Measurements from ENCODE around the gene GPR146. TPM values are rescaled to one million over a fixed set of nuclear protein-coding genes. Genes with fewer than 3 reads are reported as not detected.

The GPR146 gene
- total and polyA plus RNA-seq, 2 of the 8 experiments (the other 6 are each of a cell fraction or from before 2014, with no cell fraction given) = 1.8 to 2.7 TPM

DNA sequence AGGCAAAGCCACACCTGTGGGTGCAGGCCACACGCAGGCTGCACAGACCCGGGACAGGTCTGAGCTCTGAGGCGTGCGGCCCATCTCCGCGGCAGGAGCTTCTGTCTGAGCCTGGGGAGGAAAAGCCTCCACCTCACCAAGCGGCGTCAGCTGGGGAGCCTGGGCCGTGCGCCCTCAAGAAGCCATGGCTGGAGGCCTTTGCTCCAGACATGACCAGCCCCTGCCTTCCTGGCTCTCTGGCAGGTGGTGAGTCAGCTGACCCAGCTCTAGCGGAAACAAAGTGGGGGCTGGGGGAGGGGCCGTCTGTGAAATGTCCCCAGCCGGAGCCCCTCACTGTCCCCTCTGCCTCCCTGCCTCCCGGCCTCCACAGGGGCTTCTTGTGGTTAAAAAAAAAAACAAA, 56.0 kb downstream of the GPR146 start (continued):
- TF ChIP-seq, protein P1, sequence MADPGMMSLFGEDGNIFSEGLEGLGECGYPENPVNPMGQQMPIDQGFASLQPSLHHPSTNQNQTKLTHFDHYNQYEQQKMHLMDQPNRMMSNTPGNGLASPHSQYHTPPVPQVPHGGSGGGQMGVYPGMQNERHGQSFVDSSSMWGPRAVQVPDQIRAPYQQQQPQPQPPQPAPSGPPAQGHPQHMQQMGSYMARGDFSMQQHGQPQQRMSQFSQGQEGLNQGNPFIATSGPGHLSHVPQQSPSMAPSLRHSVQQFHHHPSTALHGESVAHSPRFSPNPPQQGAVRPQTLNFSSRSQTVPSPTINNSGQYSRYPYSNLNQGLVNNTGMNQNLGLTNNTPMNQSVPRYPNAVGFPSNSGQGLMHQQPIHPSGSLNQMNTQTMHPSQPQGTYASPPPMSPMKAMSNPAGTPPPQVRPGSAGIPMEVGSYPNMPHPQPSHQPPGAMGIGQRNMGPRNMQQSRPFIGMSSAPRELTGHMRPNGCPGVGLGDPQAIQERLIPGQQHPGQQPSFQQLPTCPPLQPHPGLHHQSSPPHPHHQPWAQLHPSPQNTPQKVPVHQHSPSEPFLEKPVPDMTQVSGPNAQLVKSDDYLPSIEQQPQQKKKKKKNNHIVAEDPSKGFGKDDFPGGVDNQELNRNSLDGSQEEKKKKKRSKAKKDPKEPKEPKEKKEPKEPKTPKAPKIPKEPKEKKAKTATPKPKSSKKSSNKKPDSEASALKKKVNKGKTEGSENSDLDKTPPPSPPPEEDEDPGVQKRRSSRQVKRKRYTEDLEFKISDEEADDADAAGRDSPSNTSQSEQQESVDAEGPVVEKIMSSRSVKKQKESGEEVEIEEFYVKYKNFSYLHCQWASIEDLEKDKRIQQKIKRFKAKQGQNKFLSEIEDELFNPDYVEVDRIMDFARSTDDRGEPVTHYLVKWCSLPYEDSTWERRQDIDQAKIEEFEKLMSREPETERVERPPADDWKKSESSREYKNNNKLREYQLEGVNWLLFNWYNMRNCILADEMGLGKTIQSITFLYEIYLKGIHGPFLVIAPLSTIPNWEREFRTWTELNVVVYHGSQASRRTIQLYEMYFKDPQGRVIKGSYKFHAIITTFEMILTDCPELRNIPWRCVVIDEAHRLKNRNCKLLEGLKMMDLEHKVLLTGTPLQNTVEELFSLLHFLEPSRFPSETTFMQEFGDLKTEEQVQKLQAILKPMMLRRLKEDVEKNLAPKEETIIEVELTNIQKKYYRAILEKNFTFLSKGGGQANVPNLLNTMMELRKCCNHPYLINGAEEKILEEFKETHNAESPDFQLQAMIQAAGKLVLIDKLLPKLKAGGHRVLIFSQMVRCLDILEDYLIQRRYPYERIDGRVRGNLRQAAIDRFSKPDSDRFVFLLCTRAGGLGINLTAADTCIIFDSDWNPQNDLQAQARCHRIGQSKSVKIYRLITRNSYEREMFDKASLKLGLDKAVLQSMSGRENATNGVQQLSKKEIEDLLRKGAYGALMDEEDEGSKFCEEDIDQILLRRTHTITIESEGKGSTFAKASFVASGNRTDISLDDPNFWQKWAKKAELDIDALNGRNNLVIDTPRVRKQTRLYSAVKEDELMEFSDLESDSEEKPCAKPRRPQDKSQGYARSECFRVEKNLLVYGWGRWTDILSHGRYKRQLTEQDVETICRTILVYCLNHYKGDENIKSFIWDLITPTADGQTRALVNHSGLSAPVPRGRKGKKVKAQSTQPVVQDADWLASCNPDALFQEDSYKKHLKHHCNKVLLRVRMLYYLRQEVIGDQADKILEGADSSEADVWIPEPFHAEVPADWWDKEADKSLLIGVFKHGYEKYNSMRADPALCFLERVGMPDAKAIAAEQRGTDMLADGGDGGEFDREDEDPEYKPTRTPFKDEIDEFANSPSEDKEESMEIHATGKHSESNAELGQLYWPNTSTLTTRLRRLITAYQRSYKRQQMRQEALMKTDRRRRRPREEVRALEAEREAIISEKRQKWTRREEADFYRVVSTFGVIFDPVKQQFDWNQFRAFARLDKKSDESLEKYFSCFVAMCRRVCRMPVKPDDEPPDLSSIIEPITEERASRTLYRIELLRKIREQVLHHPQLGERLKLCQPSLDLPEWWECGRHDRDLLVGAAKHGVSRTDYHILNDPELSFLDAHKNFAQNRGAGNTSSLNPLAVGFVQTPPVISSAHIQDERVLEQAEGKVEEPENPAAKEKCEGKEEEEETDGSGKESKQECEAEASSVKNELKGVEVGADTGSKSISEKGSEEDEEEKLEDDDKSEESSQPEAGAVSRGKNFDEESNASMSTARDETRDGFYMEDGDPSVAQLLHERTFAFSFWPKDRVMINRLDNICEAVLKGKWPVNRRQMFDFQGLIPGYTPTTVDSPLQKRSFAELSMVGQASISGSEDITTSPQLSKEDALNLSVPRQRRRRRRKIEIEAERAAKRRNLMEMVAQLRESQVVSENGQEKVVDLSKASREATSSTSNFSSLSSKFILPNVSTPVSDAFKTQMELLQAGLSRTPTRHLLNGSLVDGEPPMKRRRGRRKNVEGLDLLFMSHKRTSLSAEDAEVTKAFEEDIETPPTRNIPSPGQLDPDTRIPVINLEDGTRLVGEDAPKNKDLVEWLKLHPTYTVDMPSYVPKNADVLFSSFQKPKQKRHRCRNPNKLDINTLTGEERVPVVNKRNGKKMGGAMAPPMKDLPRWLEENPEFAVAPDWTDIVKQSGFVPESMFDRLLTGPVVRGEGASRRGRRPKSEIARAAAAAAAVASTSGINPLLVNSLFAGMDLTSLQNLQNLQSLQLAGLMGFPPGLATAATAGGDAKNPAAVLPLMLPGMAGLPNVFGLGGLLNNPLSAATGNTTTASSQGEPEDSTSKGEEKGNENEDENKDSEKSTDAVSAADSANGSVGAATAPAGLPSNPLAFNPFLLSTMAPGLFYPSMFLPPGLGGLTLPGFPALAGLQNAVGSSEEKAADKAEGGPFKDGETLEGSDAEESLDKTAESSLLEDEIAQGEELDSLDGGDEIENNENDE (IDR thresholded peaks at IDR 0.05; ENCODE audit: insufficient replicate concordance, low read length) = no peak
- TF ChIP-seq RBBP5 (IDR thresholded peaks at IDR 0.05; ENCODE audit: borderline replicate concordance, low read depth, low read length) (no peak), SIRT6 (IDR thresholded peaks at IDR 0.05; ENCODE audit: low read length) (no peak), JUND (IDR thresholded peaks at IDR 0.05; ENCODE audit: low read length) (no peak), SP1 (IDR thresholded peaks at IDR 0.05; ENCODE audit: low read depth, low read length) (no peak), TAF1 (IDR thresholded peaks at IDR 0.05; ENCODE audit: low read depth, low read length) (no peak)
- TF ChIP-seq, protein P2, sequence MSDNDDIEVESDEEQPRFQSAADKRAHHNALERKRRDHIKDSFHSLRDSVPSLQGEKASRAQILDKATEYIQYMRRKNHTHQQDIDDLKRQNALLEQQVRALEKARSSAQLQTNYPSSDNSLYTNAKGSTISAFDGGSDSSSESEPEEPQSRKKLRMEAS (IDR thresholded peaks at IDR 0.05) = no peak
- TF ChIP-seq, protein P3, sequence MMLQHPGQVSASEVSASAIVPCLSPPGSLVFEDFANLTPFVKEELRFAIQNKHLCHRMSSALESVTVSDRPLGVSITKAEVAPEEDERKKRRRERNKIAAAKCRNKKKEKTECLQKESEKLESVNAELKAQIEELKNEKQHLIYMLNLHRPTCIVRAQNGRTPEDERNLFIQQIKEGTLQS (IDR thresholded peaks at IDR 0.05; ENCODE audit: insufficient read depth, low read depth, low read length) = no peak

Data from H1 (cell line).